CD14-positive monocyte (primary cell): ENCODE data around the gene ASF1B. TPM values are rescaled to one million over a fixed set of nuclear protein-coding genes. Genes with fewer than 3 reads are reported as not detected.

ENCODE experiments used
- DNase-seq, 3 donors: peaks; one replicate each; pipeline ENCODE4 v3.0.0-alpha.2; 2011 to 2022
- H2AFZ ChIP-seq: 2 replicates; pipeline ENCODE4 v1.6.0; 2012; ENCODE audit warnings: mild to moderate bottlenecking, low read depth, low read length, inconsistent platforms; ENCODE audit not compliant: insufficient read depth, poor library complexity, severe bottlenecking
- H3K27ac ChIP-seq, 2 donors: 1 replicate in 1 of 2; 2 replicates in 1 of 2; pipeline ENCODE4 v1.5.1; 2012 to 2013; ENCODE audit warnings: low read length in 2 of 2, control low read depth in 1 of 2, inconsistent platforms in 1 of 2, low read depth in 1 of 2, mild to moderate bottlenecking in 1 of 2
- H3K27me3 ChIP-seq, 2 donors: one replicate each; pipeline versions ENCODE4 v1.6.0 to v1.6.1; 2011 to 2013; ENCODE audit warnings: low read length in 2 of 2; ENCODE audit not compliant: control insufficient read depth in 2 of 2, insufficient read depth in 2 of 2
- H3K36me3 ChIP-seq, 2 donors: replicated peaks in 1 of 2; 1 replicate in 1 of 2; 2 replicates in 1 of 2; pipeline versions ENCODE4 v1.5.1 to v1.6.1; 2012 to 2013; ENCODE audit warnings: low read length in 2 of 2, control low read depth in 1 of 2, inconsistent platforms in 1 of 2, mild to moderate bottlenecking in 1 of 2; ENCODE audit not compliant: insufficient read depth in 2 of 2, control insufficient read depth in 1 of 2
- H3K4me1 ChIP-seq, 2 donors: 1 replicate in 1 of 2; 2 replicates in 1 of 2; pipeline versions ENCODE4 v1.5.1 to v1.6.1; 2012 to 2013; ENCODE audit warnings: low read length in 2 of 2, control low read depth in 1 of 2, inconsistent platforms in 1 of 2, mild to moderate bottlenecking in 1 of 2, moderate library complexity in 1 of 2; ENCODE audit not compliant: insufficient read depth in 2 of 2, control insufficient read depth in 1 of 2
- H3K4me2 ChIP-seq: replicated peaks from 2 replicates; pipeline ENCODE3; 2012; ENCODE audit warnings: low read length, moderate library complexity, mild to moderate bottlenecking; ENCODE audit not compliant: poor library complexity, severe bottlenecking; ENCODE audit errors: extremely low read depth
- H3K4me3 ChIP-seq, 3 experiments: fragments of 200-600 bp in 1 of 3; sonication (generic) in 1 of 3; replicated peaks in 1 of 3; 1 replicate in 2 of 3; 2 replicates in 1 of 3; pipeline ENCODE4 v1.5.1; 2011 to 2013; ENCODE audit warnings: low read length in 3 of 3, mild to moderate bottlenecking in 3 of 3, control low read depth in 2 of 3, low read depth in 2 of 3, inconsistent platforms in 1 of 3, moderate library complexity in 1 of 3
- H3K79me2 ChIP-seq: 2 replicates; pipeline ENCODE4 v1.6.0; 2012; ENCODE audit warnings: mild to moderate bottlenecking, control low read depth, inconsistent platforms, low read length, moderate library complexity; ENCODE audit not compliant: insufficient read depth
- H3K9ac ChIP-seq: 2 replicates; pipeline ENCODE4 v1.6.0; 2017; ENCODE audit warnings: low read length, mild to moderate bottlenecking; ENCODE audit not compliant: insufficient read depth, poor library complexity, severe bottlenecking
- H3K9me3 ChIP-seq, 2 donors: replicated peaks in 1 of 2; 1 replicate in 1 of 2; 2 replicates in 1 of 2; pipeline versions ENCODE4 v1.5.1 to v1.6.1; 2012 to 2013; ENCODE audit warnings: low read length in 2 of 2, control low read depth in 1 of 2; ENCODE audit not compliant: control insufficient read depth in 1 of 2, insufficient read depth in 1 of 2
- H4K20me1 ChIP-seq: 2 replicates; pipeline ENCODE4 v1.6.0; 2012; ENCODE audit warnings: mild to moderate bottlenecking, low read length, control low read depth, moderate library complexity; ENCODE audit not compliant: insufficient read depth
- H3K27ac Mint-ChIP-seq, 7 donors: one replicate each; pipeline ENCODE4 v1.8.0; 2020; ENCODE audit warnings: mild to moderate bottlenecking in 7 of 7, mixed read lengths in 7 of 7, moderate library complexity in 6 of 7, inconsistent platforms in 2 of 7
- H3K27me3 Mint-ChIP-seq, 3 donors: one replicate each; pipeline ENCODE4 v1.8.0; 2021 to 2022; ENCODE audit warnings: low read depth in 3 of 3, mild to moderate bottlenecking in 3 of 3, mixed read lengths in 3 of 3, moderate library complexity in 3 of 3, inconsistent platforms in 1 of 3
- H3K36me3 Mint-ChIP-seq, 2 donors: one replicate each; pipeline ENCODE4 v1.8.0; 2020; ENCODE audit warnings: mixed read lengths in 2 of 2, inconsistent platforms in 1 of 2, mild to moderate bottlenecking in 1 of 2
- H3K4me1 Mint-ChIP-seq: one replicate; pipeline ENCODE4 v1.8.0; 2020; ENCODE audit warnings: mild to moderate bottlenecking, mixed read lengths
- H3K4me3 Mint-ChIP-seq, 2 donors: one replicate each; pipeline ENCODE4 v1.8.0; 2020; ENCODE audit warnings: mild to moderate bottlenecking in 2 of 2, mixed read lengths in 2 of 2, moderate library complexity in 1 of 2
- H3K9me3 Mint-ChIP-seq, 7 donors: one replicate each; pipeline ENCODE4 v1.8.0; 2020 to 2022; ENCODE audit warnings: mixed read lengths in 7 of 7, mild to moderate bottlenecking in 6 of 7, moderate library complexity in 6 of 7, inconsistent platforms in 2 of 7
- CTCF ChIP-seq: fragments of 200-600 bp; IDR thresholded peaks from one replicate; pipeline ENCODE4 v1.8.0; 2022; ENCODE audit warnings: antibody characterized with exemption, mild to moderate bottlenecking
- WGBS: methylation state at CpG from one replicate; pipeline ENCODE4 v1.1.5; 2013; ENCODE audit warnings: missing lambda C conversion rate; ENCODE audit not compliant: insufficient coverage; 5-methylcytosine and 5-hydroxymethylcytosine counted together
- intact Hi-C, 2 donors: fragments of 100-400 bp; cut with micrococcal nuclease; formaldehyde crosslinking; loops; one replicate each; pipeline versions ENCODE4 v1.15.0 to v1.15.1; 2023
- polyA plus RNA-seq, 3 donors: library from polyadenylated mRNA; depleted of rRNA in 1 of 3; unstranded in 2 of 3; stranded (reverse) in 1 of 3; fragments of 300-500 nt in 2 of 3; fragments of >200 nt in 1 of 3; fragmentation: Illumina TruSeq in 2 of 3; gene quantifications; 1 replicate in 2 of 3; 2 replicates in 1 of 3; pipeline ENCODE4 v1.2.3, GENCODE V29; 2012 to 2021

ASF1B gene
- polyA plus RNA-seq, 3 donors: 6.3 to 13.4 (median 9.2) TPM

DNA sequence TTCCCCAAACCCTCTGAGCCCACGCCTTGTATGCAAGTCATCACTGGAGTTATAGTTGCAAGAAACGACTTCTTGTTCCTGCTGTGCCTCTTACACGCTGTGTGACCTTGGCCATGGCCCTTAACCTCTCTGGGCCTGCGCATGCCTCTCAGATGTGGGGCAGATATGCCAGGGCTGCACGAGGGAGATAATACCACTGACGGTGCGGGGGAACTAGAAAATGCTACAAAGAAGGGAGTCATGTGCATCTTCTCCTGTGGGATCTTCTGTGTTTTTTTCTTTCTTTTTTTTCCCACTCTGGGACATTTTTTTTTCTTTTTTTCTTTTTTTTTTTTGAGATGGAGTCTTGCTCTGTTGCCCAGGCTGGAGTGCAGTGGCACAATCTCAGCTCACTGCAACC lies 41.5 kb downstream of the ASF1B start:
- Histone ChIP-seq H3K4me2 (no peak overlapping the region), H3K4me3 (no peak overlapping the region), H3K36me3 (peaks cover 29 to 41% of the 10 kb centered on the region in 2 donors), H3K4me1 (peaks cover 11 to 14% of the 10 kb centered on the region in 2 donors), H4K20me1 (peaks cover 63% of the 10 kb centered on the region), H3K79me2 (peaks cover 2% of the 10 kb centered on the region), H2AFZ (no peak overlapping the region), H3K9ac (no peak overlapping the region), H3K9me3 (peaks cover 6 to 8% of the 10 kb centered on the region in 2 donors), H3K27ac (no peak overlapping the region), H3K27me3 (no peaks in the 10 kb centered on the region)
- no peaks in the 10 kb centered on the region for H3K27me3 Mint-ChIP-seq
- H3K4me3 Mint-ChIP-seq: no peak overlapping the region
- WGBS: 93% methylated on average over 4 of the region's 7 CpGs
- H3K4me1 Mint-ChIP-seq: peaks cover 9% of the 10 kb centered on the region
- intact Hi-C loops: loop anchor here in 1 of 2 donors (5.0 kb wide), 1 partner anchor 42 kb away; the partner anchor contains the start of gene ASF1B
- H3K9me3 Mint-ChIP-seq: peaks cover 0 to 11% (median 7%) of the 10 kb centered on the region in 7 donors
- H3K27ac Mint-ChIP-seq: peak overlapping the region in 1 of 7 donors; percentile 33
- H3K36me3 Mint-ChIP-seq: peaks cover 37 to 47% of the 10 kb centered on the region in 2 donors
- TF ChIP-seq CTCF: no peak
- no peak for DNase-seq

DNA sequence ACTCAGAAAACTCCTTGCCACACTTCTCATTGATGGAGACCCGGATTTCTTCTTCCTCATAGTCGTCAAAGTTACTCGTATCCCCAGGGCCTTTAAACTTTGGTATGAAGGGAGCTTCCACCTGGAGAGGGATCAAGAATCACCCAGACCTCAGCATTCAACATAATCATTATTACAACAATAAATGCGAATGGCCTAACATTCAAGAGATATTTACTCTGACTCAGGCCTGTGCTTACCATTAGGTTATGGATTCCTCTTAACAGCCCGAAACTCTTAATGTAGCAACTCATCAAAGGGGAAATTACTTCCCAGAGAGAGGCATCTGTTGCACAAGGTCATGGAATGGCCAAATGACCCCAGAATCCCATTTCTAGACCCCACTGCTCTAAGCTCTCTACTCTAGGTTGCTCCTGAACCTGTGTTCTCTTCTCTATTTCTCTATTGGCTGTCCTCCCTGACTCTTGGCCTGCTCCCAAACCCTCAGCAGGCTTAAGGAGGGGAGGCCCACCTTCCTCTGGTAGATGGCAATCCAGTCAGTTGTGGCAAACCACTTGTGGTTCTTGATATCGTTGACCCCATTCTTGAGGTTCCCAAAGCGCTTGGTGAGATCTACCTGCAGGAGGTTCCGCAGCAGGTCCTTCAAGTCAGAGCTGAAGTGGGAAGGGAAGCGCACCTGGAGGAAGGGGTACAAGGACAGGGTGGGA lies 43.1 kb downstream of the ASF1B start:
- WGBS: 93% methylated on average over 5 of the region's 9 CpGs
- Histone ChIP-seq H3K9ac (no peak overlapping the region), H3K79me2 (peaks cover 7% of the 10 kb centered on the region), H3K27me3 (peaks cover 0 to 2% of the 10 kb centered on the region in 2 donors), H3K4me1 (peaks cover 18 to 23% of the 10 kb centered on the region in 2 donors), H2AFZ (no peak overlapping the region), H3K9me3 (peaks cover 6 to 8% of the 10 kb centered on the region in 2 donors), H3K27ac (no peak overlapping the region), H3K36me3 (peaks cover 27 to 37% of the 10 kb centered on the region in 2 donors), H4K20me1 (peaks cover 65% of the 10 kb centered on the region), H3K4me3 (no peak overlapping the region), H3K4me2 (no peak overlapping the region)
- Mint-ChIP-seq H3K27me3 (peaks cover 0 to 6% (median 5%) of the 10 kb centered on the region in 3 donors), H3K4me1 (peaks cover 15% of the 10 kb centered on the region), H3K9me3 (peaks cover 0 to 14% (median 9%) of the 10 kb centered on the region in 7 donors), H3K27ac (peak overlapping the region in 1 of 7 donors; percentile 57), H3K4me3 (no peak overlapping the region), H3K36me3 (peaks cover 39 to 45% of the 10 kb centered on the region in 2 donors)
- no peak for TF ChIP-seq CTCF
- intact Hi-C loops: loop anchor here in 1 of 2 donors (5.0 kb wide), 1 partner anchor 44 kb away; the partner anchor contains the start of gene ASF1B
- DNase-seq: no peak
